H54 (cell line): ENCODE data around the gene PYGO2.

ENCODE experiments used
- DNase-seq: peaks from one replicate; pipeline ENCODE4 v3.0.0; 2011; ENCODE audit warnings: low spot score, mixed read lengths; ENCODE audit not compliant: insufficient read length
- FAIRE-seq: peaks from 3 replicates; lab custom pipeline; 2011; peaks lifted over from hg19 to GRCh38; lab: Jason Lieb, UNC
- POLR2A ChIP-seq: IDR thresholded peaks from 2 replicates; pipeline ENCODE4 v1.6.1; 2011; ENCODE audit warnings: low read depth, mild to moderate bottlenecking, low read length

The PYGO2 gene

DNA sequence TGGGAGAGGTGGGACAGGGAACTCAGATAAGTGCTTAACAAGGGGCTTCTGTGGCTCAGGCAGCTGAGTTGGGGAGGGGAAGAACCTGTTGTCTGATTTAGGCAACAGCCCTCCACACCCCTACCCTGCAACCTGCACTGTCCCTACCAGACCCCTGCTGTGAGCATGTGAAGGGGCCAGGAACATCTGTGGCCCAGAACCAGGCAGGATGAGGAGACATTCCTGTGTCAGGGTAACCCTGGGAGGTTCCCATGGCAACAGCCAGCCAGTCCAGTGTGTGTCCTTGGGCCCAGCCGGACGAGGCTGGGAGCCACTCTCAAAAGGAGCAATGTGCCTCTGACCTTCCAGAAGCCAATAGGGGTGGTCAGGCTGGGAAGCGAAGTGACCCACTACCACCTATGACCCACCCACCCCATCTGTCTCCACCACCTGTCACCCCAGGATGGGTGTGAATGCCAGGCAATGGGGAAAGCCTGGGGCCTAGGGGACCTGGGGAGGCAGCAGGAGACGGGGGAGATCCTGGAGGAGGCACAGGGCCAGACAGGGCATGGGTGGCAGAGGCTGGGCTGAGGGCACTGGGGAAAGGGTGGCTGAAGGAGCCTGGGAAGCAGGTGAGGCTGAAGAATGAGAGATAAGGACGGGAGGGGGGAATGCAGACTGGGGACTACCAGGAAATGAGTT, 20.1 kb downstream of the PYGO2 start:
- no peak for TF ChIP-seq POLR2A
- FAIRE-seq (no peak), DNase-seq (no peak)

GRCh38 chr1:154940651-154941194, 20.9 kb downstream of the PYGO2 start:
- no peak for TF ChIP-seq POLR2A
- no peak for DNase-seq
- no peak for FAIRE-seq

- no peak for FAIRE-seq
- no peak for DNase-seq
- no peak for TF ChIP-seq POLR2A
Measured at GRCh38 chr1:154940213-154940560, 21.4 kb downstream of the PYGO2 start.

DNA sequence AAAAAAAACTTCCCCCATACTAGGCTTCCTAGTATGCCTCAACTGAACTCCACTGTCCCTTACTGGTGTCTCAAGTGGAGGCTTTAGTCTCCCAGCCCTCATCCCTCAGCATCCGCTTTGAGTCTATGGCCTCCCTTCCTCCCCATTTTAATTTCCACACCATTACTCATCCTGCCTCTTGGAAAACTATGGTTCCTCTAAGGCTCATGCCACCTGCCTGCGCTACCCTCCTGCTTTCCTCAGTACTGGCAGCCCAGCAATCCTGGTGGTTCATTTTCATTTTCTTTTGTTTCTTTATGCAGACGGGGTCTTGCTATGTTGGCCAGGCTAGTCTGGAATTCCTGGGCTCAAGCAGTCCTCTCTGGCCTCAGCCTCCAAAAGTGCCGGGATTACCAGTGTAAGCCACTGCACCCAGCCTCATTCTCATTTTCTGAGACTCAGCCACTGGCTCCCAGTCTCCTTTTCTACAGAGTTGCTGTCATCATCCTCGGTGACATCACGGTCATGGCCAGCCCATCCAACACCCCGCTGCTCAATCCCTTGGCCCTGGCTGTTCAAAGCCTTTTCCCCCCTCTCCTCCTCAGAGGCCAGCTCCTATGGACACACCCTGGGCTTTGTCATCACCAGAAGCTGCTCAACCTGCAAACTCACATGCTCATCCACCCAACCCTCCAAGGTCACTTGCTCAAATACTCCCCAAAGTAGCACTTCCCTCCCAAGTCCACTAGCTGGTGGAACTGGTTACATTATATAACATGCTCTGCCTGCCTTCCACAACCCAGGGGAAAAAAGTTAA, 22.8 kb downstream of the PYGO2 start:
- no peak for TF ChIP-seq POLR2A
- FAIRE-seq (no peak), DNase-seq (no peak)

DNA sequence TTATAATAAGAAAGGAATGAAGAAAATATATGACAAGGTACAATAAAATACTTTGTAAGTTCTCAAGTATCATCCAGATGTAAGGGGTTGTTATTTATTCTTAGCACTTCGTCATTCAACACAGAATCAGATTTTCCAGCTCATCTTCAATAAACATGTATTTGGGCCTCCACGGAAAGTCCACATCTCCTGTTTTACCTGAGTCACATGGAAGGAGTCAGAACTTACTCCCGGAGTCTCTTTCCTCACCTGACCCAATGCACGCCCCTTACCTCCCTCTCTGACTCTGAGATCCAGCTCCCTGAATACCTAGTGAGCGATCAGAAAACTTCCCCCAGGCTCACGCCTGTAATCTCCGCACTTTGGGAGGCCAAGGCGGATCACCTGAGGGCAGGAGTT, 23.6 kb downstream of the PYGO2 start:
- TF ChIP-seq POLR2A, result no peak
- FAIRE-seq (no peak), DNase-seq (no peak)

GRCh38 chr1:154937085-154937987, 24.2 kb downstream of the PYGO2 start:
- DNase-seq, result peak; percentile 87
- FAIRE-seq, result no peak
- peak; percentile 13; the same call in 1 of the 2 replicates for TF ChIP-seq POLR2A

GRCh38 chr1:154936555-154937084, 25.0 kb downstream of the PYGO2 start, which contains the start of gene PMVK:
Gene PMVK, minus strand, starts transcription at chr1:154936719. Its CDS starts 34 bp downstream, at chr1:154936685.
- no peak for FAIRE-seq

GRCh38 chr1:154935749-154936554, 25.6 kb downstream of the PYGO2 start:
- no peak for TF ChIP-seq POLR2A
- DNase-seq, result no peak
- FAIRE-seq, result no peak

More at GRCh38 chr1:154936555-154937084, 25.0 kb downstream of the PYGO2 start, which contains the start of gene PMVK:
- peak; percentile 83 for TF ChIP-seq POLR2A
- peak; percentile 89 for DNase-seq

DNA sequence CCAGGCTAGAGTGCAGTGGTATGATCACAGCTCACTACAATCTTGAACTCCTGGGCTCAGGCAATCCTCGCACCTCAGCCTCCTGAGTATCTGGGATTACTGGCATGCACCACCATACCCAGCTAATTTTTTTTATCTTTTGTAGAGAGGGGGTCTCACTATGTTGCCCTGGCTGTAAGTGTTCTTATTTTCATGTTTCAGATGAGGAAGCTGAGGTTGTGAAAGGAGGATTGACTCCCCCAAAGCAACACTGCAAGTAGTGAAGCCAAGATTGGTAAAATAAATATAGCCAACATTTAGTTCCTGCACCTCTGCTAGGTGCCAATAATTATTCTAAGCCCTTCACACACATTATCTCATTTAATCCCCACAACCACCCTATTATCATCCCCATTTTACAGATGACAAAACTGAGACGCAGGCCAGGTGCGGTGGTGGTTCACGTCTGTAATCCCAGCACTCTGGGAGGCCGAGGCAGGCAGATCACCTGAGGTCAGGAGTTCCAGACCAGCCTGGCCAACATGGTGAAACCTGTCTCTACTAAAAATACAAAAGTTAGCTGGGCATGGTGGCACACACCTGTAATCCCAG, 27.1 kb downstream of the PYGO2 start:
- no peak for TF ChIP-seq POLR2A
- FAIRE-seq (no peak), DNase-seq (no peak)

DNA sequence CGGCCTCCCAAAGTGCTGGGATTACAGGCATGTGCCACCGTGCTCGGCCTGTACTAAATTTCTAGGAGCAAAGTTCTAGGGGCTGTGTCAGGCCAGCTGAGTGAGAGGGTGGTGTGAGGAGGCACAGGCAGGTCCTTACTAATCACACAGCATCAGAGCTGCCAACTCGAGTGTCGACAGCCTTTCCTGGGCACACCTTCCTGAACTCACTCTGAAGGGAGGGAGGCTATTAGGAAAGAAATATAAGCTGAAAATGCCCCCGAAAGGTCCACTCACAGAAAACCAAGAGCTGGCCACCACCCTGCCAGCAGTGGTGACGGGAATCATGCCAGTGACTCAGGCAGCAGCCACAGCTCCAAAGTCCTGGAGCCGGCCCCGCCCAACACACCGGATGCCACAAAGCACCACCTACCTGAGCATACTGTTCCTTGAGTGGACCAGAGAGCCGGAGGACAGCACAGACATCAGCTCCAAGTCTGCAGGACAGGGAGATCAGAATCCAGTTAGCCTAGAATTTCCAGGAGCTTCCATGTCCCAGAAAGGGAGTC, 29.6 kb downstream of the PYGO2 start:
- FAIRE-seq, result no peak
- peak; percentile 79 for DNase-seq
- TF ChIP-seq POLR2A, result no peak

GRCh38 chr1:154926201-154926600, 35.4 kb downstream of the PYGO2 start:
- no peak for TF ChIP-seq POLR2A
- FAIRE-seq, result no peak
- DNase-seq, result no peak
